Skeletal muscle satellite cell (primary cell): ENCODE data around the gene MAP3K13.
"Not testable (repeated sequence)": the region's sequence is repeated elsewhere in the genome, so short reads cannot be mapped to it uniquely, and the experiment has no call there.

Experiments
- H3K27me3 ChIP-seq: 2 replicates; pipeline ENCODE4 v1.7.0; 2013; ENCODE audit warnings: low read length; ENCODE audit not compliant: control insufficient read depth, insufficient read depth
- H3K36me3 ChIP-seq: 2 replicates; pipeline ENCODE4 v1.7.0; 2013; ENCODE audit warnings: mild to moderate bottlenecking, control low read depth, low read length; ENCODE audit not compliant: insufficient read depth
- H3K4me1 ChIP-seq: 2 replicates; pipeline ENCODE4 v1.7.0; 2013; ENCODE audit warnings: low read length; ENCODE audit not compliant: control insufficient read depth, insufficient read depth
- H3K4me2 ChIP-seq: 2 replicates; pipeline ENCODE4 v1.7.0; 2013; ENCODE audit warnings: mild to moderate bottlenecking, low read length
- H3K4me3 ChIP-seq: 2 replicates; pipeline ENCODE4 v1.7.0; 2013; ENCODE audit warnings: low read length
- H3K9ac ChIP-seq: 2 replicates; pipeline ENCODE4 v1.7.0; 2013; ENCODE audit warnings: mild to moderate bottlenecking, low read depth, low read length, moderate library complexity
- H3K9me3 ChIP-seq: replicated peaks from 2 replicates; pipeline ENCODE4 v1.7.0; 2013; ENCODE audit warnings: mild to moderate bottlenecking, control low read depth, low read length

The MAP3K13 gene

GRCh38 chr3:185423178-185423577 is 60.2 kb downstream of the MAP3K13 start:
- Histone ChIP-seq H3K9me3 (no peaks in the 10 kb centered on the region), H3K4me3 (no peak overlapping the region), H3K36me3 (no peaks in the 10 kb centered on the region), H3K27me3 (no peaks in the 10 kb centered on the region), H3K4me2 (no peak overlapping the region), H3K4me1 (peaks cover 7% of the 10 kb centered on the region), H3K9ac (no peak overlapping the region)

- H3K27me3 ChIP-seq = no peaks in the 10 kb centered on the region
- H3K9me3 ChIP-seq = no peaks in the 10 kb centered on the region
- no peak overlapping the region for H3K4me3 ChIP-seq
- no peak overlapping the region for H3K4me2 ChIP-seq
- no peak overlapping the region for H3K9ac ChIP-seq
- peaks cover 7% of the 10 kb centered on the region for H3K4me1 ChIP-seq
- no peaks in the 10 kb centered on the region for H3K36me3 ChIP-seq
Measured at GRCh38 chr3:185424435-185424834, 61.5 kb downstream of the MAP3K13 start.

- Histone ChIP-seq H3K36me3 (no peaks in the 10 kb centered on the region), H3K4me2 (no peak overlapping the region), H3K9me3 (no peaks in the 10 kb centered on the region), H3K4me3 (no peak overlapping the region), H3K4me1 (no peaks in the 10 kb centered on the region), H3K27me3 (no peaks in the 10 kb centered on the region), H3K9ac (no peak overlapping the region)
Measured at GRCh38 chr3:185430375-185430774, 67.4 kb downstream of the MAP3K13 start.

DNA sequence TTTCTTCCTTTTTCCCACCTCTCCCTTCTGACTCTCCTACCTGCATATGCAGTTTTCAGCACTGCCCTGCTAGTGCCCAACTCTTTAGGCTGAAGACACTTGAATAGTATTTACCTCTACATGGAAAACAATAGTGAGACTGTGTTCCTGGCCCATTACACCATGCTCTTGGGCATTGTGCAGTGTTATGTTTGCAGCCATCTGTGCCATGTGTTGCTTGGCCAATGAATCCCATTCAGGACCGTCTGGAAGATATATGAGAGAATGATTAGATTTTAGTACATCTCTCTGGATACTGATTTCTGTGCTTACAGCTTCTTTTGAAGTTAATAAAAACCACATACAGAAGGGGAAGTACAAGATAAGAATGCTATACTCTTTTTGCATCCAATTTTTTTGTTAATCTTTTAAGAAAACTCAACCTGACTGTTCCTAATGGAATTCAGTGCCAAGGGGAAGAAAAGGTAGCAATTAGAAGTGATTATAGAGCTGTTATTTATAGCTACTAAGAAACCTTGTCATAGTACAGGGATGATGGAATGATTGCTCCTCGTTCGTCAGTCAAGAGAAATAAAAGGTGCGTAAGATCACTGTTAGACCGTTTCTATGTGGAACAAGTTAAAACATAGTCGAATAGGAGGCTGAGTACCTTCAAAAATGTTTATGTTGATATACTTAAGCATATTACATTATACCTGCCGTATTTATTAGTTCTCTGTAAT is 77.0 kb downstream of the MAP3K13 start:
- no peak overlapping the region for H3K4me2 ChIP-seq
- no peaks in the 10 kb centered on the region for H3K4me1 ChIP-seq
- H3K9ac ChIP-seq = no peak overlapping the region
- no peaks in the 10 kb centered on the region for H3K27me3 ChIP-seq
- H3K9me3 ChIP-seq = no peaks in the 10 kb centered on the region
- no peaks in the 10 kb centered on the region for H3K36me3 ChIP-seq
- no peak overlapping the region for H3K4me3 ChIP-seq

DNA sequence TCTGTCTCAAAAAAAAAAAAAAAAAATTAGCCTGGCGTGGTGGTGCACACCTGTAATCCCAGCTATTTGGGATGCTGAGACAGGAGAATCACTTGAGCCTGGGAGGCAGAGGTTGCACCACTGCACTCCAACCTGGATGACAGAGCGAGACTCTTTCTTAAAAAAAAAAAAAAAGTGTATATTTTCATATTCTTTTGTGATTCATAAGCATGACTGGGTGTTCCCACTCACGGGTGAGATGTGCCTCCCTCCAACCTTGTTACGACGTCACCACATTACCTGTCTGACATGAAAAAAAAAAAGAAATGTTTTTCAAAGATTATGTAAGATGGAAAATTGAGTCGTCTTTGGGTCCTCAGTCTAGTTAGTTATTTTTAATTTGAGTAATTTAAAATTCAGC is 79.1 kb downstream of the MAP3K13 start:
- H3K27me3 ChIP-seq = no peaks in the 10 kb centered on the region
- no peaks in the 10 kb centered on the region for H3K36me3 ChIP-seq
- H3K9ac ChIP-seq = no peak overlapping the region
- no peak overlapping the region for H3K4me2 ChIP-seq
- H3K9me3 ChIP-seq = no peaks in the 10 kb centered on the region
- H3K4me3 ChIP-seq = no peak overlapping the region
- no peaks in the 10 kb centered on the region for H3K4me1 ChIP-seq

DNA sequence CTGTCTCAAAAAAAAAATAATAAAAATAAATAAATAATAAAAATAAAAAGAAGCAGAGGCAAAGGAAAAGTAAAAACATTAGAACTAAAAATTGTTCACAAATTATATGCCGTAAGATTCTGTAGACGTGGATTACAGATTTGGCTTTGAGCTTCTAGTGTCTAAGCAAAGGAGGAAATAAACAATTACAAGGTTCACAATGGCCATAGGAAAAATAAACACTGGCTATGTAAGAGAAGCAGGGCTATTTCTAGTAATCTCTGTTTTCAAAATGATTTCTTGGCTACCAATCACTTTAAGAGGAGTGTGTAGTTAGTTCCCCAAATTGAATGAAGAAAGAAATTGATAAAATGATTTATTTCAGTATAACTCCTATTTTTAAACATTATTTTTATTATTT is 81.4 kb downstream of the MAP3K13 start:
- Histone ChIP-seq H3K9ac (no peak overlapping the region), H3K4me2 (no peak overlapping the region), H3K4me3 (no peak overlapping the region), H3K27me3 (no peaks in the 10 kb centered on the region), H3K9me3 (no peaks in the 10 kb centered on the region), H3K4me1 (no peaks in the 10 kb centered on the region), H3K36me3 (no peaks in the 10 kb centered on the region)

DNA sequence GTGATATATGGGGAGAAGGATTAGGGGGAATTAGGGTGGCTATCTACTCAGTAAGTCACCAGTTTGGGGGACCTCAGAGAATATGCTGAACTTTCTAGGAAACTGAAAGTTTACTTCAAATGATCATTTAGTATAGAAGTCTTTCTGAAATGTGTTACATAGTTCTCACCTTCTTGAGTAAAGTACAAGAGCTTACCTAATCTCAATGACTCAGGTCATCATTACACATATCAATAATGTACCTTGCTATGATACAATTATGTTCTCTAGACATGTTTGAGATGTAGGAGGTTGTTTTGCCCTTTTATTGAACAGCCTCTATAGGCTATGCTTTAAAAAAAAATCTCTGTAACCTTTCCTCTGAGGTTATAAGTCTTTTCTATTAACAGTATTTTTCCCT is 85.2 kb downstream of the MAP3K13 start:
- H3K36me3 ChIP-seq = no peaks in the 10 kb centered on the region
- H3K4me2 ChIP-seq = no peak overlapping the region
- H3K27me3 ChIP-seq = no peaks in the 10 kb centered on the region
- H3K9me3 ChIP-seq = no peaks in the 10 kb centered on the region
- no peaks in the 10 kb centered on the region for H3K4me1 ChIP-seq
- no peak overlapping the region for H3K9ac ChIP-seq
- no peak overlapping the region for H3K4me3 ChIP-seq

DNA sequence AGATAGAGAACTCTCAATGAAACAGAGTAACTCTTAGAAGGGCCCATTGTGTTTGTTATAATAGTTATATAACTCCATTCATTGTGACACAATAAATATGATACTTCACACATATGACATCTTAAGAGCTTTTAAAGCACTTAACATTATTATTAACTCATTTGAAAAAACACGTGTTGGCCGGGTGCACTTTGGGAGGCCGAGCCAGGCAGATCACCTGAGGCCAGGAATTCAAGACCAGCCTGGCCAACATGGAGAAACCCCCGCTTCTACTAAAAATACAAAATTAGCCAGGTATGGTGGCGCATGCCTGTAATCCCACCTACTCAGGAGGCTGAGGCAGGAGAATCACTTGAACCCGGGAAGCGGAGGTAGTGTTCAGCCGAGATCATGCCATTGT is 88.5 kb downstream of the MAP3K13 start:
- not testable (repeated sequence) for H3K4me2 ChIP-seq, H3K27me3 ChIP-seq, H3K4me1 ChIP-seq, H3K9me3 ChIP-seq, H3K4me3 ChIP-seq, H3K36me3 ChIP-seq, H3K9ac ChIP-seq

DNA sequence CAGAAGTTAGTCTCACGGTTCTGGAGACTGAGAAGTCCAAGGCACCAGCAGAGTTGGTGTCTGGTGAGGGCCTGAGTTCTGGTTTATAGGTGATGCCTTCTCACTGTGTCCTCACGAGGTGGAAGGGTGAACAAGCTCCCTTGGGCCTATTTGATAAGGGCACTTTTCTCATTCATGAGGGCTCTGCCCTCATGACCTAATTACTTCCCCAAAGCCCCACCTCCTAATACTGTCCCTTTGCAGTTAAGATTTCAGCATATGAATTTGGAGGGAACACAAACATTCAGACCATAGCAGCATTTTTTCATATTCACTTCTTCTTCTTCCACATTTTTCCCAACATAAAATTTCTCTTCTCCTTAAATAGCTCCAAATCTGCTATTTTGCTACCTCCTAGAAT is 94.4 kb downstream of the MAP3K13 start:
- Histone ChIP-seq H3K9ac (no peak overlapping the region), H3K4me1 (no peaks in the 10 kb centered on the region), H3K4me2 (no peak overlapping the region), H3K4me3 (no peak overlapping the region), H3K36me3 (no peaks in the 10 kb centered on the region), H3K27me3 (no peaks in the 10 kb centered on the region), H3K9me3 (no peaks in the 10 kb centered on the region)

DNA sequence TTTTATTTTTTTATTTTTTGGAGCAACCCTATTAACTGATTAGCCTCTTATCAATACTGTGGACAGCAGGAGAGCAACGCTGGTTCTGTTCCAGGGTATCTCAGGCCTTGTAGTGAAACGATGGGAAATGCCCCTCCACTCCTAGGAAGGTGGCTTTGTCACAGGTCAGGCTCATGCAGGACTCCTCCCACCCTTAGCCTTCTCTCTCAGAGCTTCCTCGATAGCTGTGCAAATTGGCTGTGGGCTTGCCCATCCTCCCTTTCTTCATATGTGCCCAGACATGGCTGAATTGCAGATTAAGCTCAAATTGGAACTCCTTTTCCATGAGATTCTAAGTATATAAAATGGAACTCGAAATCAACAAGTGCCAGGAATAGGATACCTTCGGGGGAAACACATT is 97.4 kb downstream of the MAP3K13 start:
- Histone ChIP-seq H3K36me3 (peaks cover 1% of the 10 kb centered on the region), H3K4me2 (no peak overlapping the region), H3K27me3 (no peaks in the 10 kb centered on the region), H3K4me1 (no peaks in the 10 kb centered on the region), H3K9me3 (no peaks in the 10 kb centered on the region), H3K9ac (no peak overlapping the region), H3K4me3 (no peak overlapping the region)

GRCh38 chr3:185460719-185461350 is 97.9 kb downstream of the MAP3K13 start:
- H3K9me3 ChIP-seq = no peaks in the 10 kb centered on the region
- no peak overlapping the region for H3K4me2 ChIP-seq
- no peaks in the 10 kb centered on the region for H3K27me3 ChIP-seq
- no peak overlapping the region for H3K9ac ChIP-seq
- H3K4me1 ChIP-seq = no peaks in the 10 kb centered on the region
- no peak overlapping the region for H3K4me3 ChIP-seq
- peaks cover 2% of the 10 kb centered on the region for H3K36me3 ChIP-seq

DNA sequence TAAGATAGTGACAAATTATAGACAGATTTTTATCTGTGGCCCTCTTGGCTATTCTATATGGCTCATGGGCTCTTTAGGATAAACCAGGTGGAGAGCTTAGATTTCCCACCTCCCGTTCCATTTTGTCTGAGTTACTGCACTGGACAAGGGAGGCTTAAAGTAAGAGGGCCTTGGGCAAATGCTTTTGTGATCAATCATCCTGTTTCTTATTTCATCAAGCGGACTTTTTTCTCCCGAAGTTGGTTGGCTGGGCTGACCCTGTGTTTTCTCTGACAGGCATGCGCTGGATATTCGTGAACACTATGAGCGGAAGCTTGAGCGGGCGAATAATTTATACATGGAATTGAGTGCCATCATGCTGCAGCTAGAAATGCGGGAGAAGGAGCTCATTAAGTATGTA is 102.5 kb downstream of the MAP3K13 start:
- Histone ChIP-seq H3K36me3 (peaks cover 8% of the 10 kb centered on the region), H3K4me3 (no peak overlapping the region), H3K27me3 (no peaks in the 10 kb centered on the region), H3K4me2 (no peak overlapping the region), H3K9ac (no peak overlapping the region), H3K4me1 (no peaks in the 10 kb centered on the region), H3K9me3 (no peaks in the 10 kb centered on the region)
